ENCODE data around the gene RAB40C. TPM values are rescaled to one million over a fixed set of nuclear protein-coding genes. Genes with fewer than 3 reads are reported as not detected.

Gene RAB40C
- total and polyA plus RNA-seq, 9 of the 15 experiments (the other 6 are each of a cell fraction or from before 2014, with no cell fraction given) = 0.17 to 23.4 (median 8.7) TPM

DNA sequence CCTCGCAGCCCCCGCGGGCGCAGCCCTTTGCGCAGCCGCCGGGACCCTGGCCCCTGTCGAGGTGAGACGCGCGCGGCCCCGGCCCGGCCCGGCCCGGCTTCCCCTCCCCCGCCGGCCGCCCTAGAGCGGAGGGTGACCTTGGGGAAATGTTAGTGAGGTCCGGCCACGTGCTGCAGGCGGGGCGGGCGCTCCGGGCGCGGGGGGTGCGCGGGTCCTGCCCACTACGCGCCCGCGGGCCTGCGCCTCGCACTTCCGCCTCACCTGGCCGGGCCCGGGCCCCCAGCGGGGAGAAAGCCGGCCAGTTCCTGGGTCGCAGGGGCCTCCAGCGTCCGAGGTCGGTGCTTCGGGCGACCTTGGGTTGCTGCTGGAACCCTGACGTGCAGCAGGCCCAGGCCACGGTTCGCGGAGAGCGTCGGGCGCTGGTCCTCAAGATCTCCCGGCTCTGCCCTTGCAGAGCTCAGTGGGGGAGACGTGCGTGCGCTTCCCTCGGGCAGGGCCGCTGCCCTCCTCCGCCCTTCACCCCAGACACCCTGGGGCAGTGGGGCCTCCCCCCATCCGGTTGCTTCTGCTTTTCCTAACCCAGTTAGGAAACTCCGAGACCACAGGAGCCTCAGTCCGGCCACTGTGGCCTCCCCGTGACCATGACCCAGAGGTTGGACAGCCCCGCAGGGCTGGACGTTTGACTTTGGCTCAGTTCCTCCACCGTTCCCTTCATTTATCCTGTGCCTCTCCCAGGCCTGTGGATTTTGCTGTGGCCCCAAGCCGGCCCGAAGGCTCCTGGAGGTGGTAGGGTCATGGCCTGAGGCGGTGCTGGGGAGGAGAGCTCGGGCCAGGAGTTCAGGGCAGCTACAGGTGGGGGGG, 52.6 kb downstream of the RAB40C start (continued):
- TF ChIP-seq ZNF589 (CRISPR knock-in tag; IDR thresholded peaks at IDR 0.05; ENCODE audit: low read depth) = no peak
- TF ChIP-seq ZZZ3 (IDR thresholded peaks at IDR 0.05) = no peak
- no peak for TF ChIP-seq SRF (CRISPR knock-in tag; IDR thresholded peaks at IDR 0.05)
- no peak for TF ChIP-seq PML (IDR thresholded peaks at IDR 0.05; ENCODE audit: low read length)
- peak; percentile 34; the same call in 1 of the 2 replicates for TF ChIP-seq PHF8 (IDR thresholded peaks at IDR 0.05; ENCODE audit: borderline replicate concordance, low read length)
- TF ChIP-seq FIP1L1 (IDR thresholded peaks at IDR 0.05; ENCODE audit: low read depth, low read length, poor library complexity, severe bottlenecking) = no peak
- 0 out of 2 replicates have a peak, but pooled peaks have one; percentile 68 for TF ChIP-seq PRMT5 (CRISPR knock-in tag; IDR thresholded peaks at IDR 0.05)
- no peak for TF ChIP-seq BRF1 (IDR thresholded peaks at IDR 0.05; ENCODE audit: borderline replicate concordance, extremely low read depth, insufficient read length)
- no peak for TF ChIP-seq PHF21A (IDR thresholded peaks at IDR 0.05; ENCODE audit: borderline replicate concordance, low read depth)
- no peak for TF ChIP-seq ZNF12 (CRISPR knock-in tag; IDR thresholded peaks at IDR 0.05)
- peak; percentile 88 for TF ChIP-seq MYC (IDR thresholded peaks at IDR 0.05; ENCODE audit: low read depth, low read length)
- TF ChIP-seq MYC (CRISPR knock-in tag; IDR thresholded peaks at IDR 0.05; ENCODE audit: borderline replicate concordance, low read depth) = no peak
- TF ChIP-seq DIDO1 (tag; IDR thresholded peaks at IDR 0.05; ENCODE audit: low read depth) = no peak
- no peak for TF ChIP-seq KAT2B (IDR thresholded peaks at IDR 0.05; ENCODE audit: low read depth, low read length)
- TF ChIP-seq IRF2 (CRISPR knock-in tag; IDR thresholded peaks at IDR 0.05) = no peak
- TF ChIP-seq RUNX1 (IDR thresholded peaks at IDR 0.05; ENCODE audit: low read depth) = no peak
- TF ChIP-seq, protein P1, sequence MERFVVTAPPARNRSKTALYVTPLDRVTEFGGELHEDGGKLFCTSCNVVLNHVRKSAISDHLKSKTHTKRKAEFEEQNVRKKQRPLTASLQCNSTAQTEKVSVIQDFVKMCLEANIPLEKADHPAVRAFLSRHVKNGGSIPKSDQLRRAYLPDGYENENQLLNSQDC (CRISPR knock-in tag; IDR thresholded peaks at IDR 0.05) = no peak
- TF ChIP-seq MEIS2 (IDR thresholded peaks at IDR 0.05; ENCODE audit: partially characterized antibody) = no peak
- no peak for TF ChIP-seq TBL1XR1 (IDR thresholded peaks at IDR 0.05; ENCODE audit: low read length in 2 of 2)
- no peak for TF ChIP-seq LARP7 (IDR thresholded peaks at IDR 0.05)
- no peak for TF ChIP-seq PTTG1 (tag; IDR thresholded peaks at IDR 0.05; ENCODE audit: low read depth)
- TF ChIP-seq POLR2AphosphoS5 (IDR thresholded peaks at IDR 0.05; ENCODE audit: control insufficient read depth, insufficient read depth, low read depth, low read length) = no peak
- TF ChIP-seq, protein P2, sequence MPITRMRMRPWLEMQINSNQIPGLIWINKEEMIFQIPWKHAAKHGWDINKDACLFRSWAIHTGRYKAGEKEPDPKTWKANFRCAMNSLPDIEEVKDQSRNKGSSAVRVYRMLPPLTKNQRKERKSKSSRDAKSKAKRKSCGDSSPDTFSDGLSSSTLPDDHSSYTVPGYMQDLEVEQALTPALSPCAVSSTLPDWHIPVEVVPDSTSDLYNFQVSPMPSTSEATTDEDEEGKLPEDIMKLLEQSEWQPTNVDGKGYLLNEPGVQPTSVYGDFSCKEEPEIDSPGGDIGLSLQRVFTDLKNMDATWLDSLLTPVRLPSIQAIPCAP (CRISPR knock-in tag; IDR thresholded peaks at IDR 0.05; ENCODE audit: borderline replicate concordance) = no peak
- no peak for TF ChIP-seq HCFC1 (IDR thresholded peaks at IDR 0.05; ENCODE audit: low read depth, low read length)
- no peak for TF ChIP-seq BACH1 (tag; IDR thresholded peaks at IDR 0.05)
- TF ChIP-seq TCFL5 (CRISPR knock-in tag; conservative IDR thresholded peaks at IDR 0.05) = no peak
- peak; percentile 18; the same call in 1 of the 2 replicates for TF ChIP-seq ZC3H4 (CRISPR knock-in tag; IDR thresholded peaks at IDR 0.05; ENCODE audit: borderline replicate concordance)
- TF ChIP-seq EP400 (IDR thresholded peaks at IDR 0.05) = peak; percentile 41; the same call in 1 of the 2 replicates
- no peak for TF ChIP-seq ZNF644 (tag; IDR thresholded peaks at IDR 0.05; ENCODE audit: low read depth)
- TF ChIP-seq GTF2F1 (IDR thresholded peaks at IDR 0.05; ENCODE audit: low read depth, low read length) = no peak
- no peak for TF ChIP-seq SMARCA4 (IDR thresholded peaks at IDR 0.05)
